ENCODE data around the gene PHF12.
"Not testable (repeated sequence)": the region's sequence is repeated elsewhere in the genome, so short reads cannot be mapped to it uniquely, and the experiment has no call there.

PHF12 gene

DNA sequence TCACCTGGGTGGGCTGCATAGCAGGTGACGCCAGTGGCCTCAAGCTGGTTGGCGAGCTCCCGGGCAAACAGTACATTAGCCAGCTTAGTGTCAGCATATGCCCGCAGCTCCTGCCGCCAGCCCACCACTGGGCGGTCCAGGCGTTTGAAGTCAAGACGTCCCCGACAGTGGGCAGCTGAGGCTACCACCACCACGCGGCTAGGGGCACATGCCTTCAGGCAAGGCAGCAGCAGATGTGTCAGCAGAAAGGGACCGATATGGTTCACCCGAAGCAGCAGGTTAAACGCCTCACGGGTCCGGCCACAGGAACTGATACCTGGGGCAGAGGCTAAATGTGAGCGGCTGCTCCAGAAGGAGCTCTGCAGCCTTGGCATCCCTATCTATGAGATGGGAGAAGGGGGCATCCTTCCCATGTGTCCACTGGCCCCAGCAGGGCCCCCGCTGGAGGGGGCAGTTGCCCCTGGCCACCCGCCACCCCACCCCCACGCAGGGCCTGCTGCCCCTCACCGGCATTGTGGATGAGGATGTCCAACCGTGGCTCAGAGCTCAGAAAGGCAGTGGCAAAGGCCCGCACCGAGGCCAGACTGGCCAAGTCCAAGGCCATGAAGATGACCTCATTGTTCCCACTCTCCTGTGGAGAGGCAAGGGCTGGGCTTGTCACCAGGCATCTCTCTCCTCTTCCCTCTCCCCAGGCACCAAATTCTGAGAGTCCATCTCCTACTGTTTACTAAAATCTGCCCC lies 50.2 kb downstream of the PHF12 start:
- no peak for DNase-seq

- DNase-seq: no peak
These were observed 52.0 kb downstream of the PHF12 start for GRCh38 chr17:28899212-28899815.

GRCh38 chr17:28898527-28898955 lies 52.8 kb downstream of the PHF12 start:
- no peak for DNase-seq

DNA sequence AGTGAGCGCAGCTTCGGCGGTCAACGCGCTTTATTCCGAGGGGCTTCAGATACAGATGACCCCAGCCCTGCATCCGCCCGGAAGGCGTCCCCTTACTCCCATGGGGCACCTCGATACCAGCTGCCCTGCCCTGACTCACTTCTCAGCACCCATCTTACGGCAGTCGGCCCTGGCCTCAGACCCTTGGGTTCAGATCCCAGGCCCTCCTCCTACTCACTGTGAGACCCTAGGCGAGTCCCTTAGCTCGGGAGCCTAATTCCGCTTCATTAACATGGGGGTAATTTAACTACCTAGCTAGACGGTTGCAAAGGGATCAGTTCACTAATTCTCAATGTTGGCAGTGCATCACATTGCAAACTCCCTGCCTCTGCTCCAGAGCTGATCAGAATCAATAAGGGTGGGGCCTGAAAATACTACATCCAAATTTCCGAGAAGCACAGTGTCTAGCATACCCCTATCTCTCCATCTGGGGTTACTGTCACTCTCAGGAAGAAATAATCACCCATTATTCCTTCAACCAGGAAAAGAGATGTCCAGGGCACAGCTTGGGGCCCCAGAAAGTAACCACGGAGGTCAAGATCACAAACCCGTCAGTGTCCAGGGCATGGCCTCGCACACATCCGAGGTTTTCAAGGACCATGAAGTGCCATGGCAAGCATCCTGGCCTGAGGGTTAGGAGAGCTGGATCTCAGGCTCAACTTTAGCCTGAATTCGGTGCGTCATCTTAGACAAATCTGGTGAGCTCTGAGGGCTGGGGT lies 53.4 kb downstream of the PHF12 start:
- peak; percentile 34 for DNase-seq

DNA sequence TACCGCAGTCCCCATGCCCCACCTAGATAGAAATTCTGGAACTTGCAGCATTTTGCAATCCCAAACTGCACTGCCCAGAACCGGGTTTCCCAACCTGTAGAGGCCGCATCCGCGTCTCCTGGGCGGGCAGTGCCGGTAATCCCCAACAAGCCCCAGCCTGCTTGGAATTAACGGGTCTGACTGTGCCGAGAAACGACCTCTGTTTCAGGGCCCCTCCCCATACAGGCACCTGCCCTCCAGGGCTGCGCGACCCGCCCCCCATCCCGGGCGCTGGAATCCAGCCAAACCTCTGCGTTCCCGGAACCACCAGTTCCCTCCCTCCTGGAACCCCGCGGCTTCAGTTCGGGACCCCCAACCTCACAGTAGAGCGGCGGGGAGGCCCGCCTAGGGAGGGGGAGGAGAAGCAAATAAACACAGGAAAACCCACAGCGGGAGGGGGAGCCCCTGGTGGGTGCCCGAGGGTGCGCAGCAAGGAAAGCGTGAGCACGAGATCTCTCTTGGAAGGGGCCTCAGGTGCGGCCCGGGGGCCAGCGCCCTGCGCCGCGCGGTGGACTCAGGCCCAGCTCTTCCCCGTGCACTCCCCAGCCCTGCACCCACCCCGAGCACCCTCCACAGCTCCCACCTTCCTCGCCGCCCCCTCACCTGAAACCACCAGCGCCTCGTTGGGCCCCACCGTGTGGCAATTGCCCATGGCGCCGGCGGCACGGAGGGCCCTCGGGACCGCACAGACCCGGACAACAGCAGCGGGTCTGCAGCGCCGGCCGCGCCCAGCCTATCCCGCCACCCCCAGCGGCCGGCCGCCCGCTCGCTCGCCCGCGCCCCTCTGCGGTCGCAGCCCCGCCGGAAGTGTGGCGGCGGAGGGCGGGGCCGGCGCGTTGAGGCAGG lies 54.2 kb downstream of the PHF12 start, which contains the start of gene FLOT2:
Gene FLOT2, minus strand, starts transcription at position 850 of the 885 bp plus-strand sequence. Its CDS starts 159 bp downstream, at position 691.
- peak; percentile 29 for DNase-seq

- no peak for DNase-seq
These were observed 54.8 kb downstream of the PHF12 start for GRCh38 chr17:28896491-28896883.

- DNase-seq: no peak
These were observed 55.4 kb downstream of the PHF12 start for GRCh38 chr17:28895794-28896447.

DNA sequence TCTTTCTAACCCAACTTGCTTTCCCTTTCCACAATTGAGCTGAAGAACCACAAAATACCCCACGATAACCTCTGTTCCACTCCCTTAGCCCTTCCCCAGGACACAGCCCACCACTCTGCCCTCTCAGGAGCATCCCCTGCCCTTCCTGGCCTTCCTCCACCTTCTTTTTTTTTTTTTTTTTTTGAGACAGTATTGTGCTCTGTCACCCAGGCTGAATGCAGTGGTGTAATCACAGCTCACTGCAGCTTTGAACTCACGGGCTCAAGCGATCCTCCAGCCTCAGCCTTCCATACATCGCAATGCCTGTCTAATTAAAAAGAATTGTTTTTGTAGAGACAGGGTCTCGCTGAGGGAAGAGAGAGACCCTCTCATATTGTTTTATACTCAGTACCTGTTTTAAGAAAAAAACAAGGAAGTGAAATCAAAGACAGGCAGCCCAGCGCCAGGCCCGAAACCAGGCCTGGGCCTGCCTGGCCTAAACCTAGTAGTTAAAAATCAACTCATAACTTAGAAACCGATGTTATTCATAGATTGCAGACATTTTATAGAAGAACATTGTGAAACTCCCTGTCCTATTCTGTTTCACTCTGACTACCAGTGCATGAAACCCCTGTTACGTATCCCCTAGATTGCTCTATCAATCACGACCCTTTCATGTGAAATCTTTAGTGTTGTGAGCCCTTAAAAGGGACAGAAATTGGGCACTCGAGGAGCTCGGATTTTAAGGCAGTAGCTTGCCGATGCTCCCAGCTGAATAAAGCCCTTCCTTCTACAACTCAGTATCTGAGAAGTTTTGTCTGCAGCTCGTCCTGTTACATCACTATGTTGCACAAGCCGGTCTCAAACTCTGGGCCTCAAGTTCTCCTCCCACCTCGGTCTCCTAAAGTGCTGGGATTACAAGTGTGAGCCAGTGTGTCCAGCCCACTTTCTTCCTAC lies 57.8 kb downstream of the PHF12 start:
- DNase-seq: not testable (repeated sequence)

DNA sequence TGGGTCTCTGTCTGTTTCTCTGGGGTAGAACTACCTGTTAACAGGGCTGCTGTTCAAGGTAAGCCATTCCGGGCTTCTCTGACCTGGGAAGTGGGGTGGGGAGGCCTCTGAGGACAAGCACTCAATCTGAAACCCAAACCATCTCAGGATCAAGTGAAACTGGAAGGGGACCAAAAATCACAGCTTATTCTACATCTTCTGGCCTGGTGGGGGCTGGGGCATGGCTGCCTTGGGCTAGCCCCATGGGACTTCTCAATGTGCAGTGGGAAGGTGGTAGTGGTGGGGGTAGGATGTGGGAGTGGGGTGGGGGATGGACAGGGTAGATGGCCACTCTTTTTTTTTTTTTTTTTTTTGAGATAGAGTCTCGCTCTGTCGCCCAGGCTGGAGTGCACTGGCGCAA lies 59.3 kb downstream of the PHF12 start:
- DNase-seq: no peak

DNA sequence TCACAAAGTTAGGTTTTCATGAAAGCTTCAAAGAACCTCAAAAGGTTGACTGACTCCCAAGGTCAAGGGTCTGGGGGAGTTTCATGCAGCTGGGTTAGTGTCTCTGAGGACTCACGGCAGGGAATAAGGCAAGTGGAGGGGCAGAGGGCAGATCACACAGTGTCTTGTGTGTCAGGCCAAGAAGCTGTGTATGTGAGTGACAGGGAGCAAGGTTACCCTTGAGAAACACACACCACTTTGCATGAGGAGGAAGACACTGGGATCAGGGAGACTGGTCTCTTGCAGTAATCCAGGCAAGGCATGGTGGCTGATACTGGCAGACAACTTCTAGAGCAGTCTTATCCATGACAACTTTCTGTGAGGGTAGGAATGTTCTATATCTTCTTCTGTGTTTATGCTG lies 60.1 kb downstream of the PHF12 start:
- DNase-seq: no peak

DNA sequence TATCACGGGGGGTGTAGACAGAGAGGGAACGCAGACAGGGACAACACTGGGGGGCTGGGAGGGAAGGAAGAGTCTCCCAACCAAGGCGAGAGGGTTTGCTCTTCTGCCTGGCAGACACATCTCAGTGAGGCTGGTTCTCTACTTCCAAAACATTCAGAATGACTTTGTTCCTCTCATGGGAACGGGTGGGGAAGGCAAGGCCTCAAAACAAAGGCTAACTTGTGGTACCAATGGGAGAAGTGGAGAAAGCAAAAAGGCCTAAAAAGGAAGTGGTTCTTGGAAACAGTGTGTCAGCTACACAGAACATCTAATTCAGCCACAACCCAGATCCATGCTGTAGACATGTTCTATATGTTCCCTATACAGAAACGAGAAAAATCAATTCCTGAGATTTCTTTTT lies 61.3 kb downstream of the PHF12 start:
- DNase-seq: no peak

DNA sequence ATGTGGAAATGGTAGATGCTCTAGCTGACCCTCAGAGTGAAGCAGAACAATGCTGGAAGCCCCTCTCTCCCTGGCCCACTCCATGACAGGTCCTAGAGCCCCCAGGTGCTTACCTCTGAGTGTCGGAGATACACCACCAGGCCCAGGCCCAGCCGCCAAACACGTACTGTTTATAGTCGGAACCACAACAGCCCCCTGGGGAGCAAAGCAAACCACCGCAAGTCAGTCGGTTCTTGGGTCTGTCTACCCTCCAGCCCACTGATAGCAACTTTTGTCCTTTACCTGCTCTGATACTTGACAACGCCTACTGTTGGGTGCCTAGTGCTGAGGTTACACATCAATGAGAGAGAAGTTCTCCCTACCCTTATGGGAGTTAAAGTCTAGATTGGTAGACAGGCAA lies 62.5 kb downstream of the PHF12 start:
- DNase-seq: no peak

DNA sequence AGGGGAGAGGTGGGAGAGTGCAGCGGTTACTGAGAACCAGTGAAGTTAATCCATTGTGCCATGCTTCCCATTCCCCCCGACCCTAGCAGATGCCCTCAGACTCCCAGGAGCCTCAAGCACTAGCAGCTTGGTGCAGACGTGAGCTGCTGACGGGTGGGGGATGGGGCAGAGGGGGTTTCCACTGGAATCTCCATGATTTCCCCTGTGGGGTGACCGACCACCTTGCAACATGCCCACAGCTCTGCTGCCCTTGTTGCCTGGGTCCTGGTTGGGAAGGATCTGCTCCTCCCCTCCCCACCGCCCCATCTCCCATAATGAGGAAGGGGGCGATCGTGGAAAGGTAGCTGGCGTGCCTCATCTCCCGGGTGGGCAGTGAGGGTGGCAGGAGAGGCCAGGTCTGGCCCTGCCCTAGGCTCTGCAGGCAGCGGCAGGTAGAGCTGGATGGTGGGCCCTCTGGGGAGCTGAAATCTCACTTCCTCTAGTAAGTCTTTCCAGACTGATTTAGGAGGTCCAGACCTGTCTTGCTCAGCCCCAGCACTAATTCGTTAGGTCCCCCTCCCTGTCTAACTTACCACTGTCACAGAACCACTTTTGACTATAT lies 63.3 kb downstream of the PHF12 start:
- no peak for DNase-seq

- no peak for DNase-seq
These were observed 65.4 kb downstream of the PHF12 start for GRCh38 chr17:28885951-28886350.

DNA sequence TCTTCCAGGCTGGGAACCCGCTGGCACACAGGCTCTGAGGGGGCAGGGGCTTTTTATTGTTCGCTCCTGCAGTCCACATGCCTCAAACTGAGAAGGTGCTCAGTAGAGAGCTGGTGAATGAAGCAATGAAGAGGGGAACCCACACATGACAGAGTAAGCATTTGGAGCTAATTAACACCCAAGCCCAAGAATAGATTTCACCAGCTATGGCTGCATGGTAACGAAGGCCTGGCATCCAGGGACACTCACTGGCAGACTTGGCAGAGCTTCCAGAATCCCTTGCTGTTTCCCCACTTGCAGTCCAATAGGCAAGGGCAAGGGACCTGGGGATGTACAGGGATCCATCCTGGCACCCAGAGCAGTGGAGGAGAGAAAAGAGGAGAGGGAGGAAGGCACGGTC lies 66.0 kb downstream of the PHF12 start:
- no peak for DNase-seq

GRCh38 chr17:28883967-28884702 lies 67.2 kb downstream of the PHF12 start:
- no peak for DNase-seq

GRCh38 chr17:28882154-28882895 lies 69.0 kb downstream of the PHF12 start:
- DNase-seq: no peak

DNA sequence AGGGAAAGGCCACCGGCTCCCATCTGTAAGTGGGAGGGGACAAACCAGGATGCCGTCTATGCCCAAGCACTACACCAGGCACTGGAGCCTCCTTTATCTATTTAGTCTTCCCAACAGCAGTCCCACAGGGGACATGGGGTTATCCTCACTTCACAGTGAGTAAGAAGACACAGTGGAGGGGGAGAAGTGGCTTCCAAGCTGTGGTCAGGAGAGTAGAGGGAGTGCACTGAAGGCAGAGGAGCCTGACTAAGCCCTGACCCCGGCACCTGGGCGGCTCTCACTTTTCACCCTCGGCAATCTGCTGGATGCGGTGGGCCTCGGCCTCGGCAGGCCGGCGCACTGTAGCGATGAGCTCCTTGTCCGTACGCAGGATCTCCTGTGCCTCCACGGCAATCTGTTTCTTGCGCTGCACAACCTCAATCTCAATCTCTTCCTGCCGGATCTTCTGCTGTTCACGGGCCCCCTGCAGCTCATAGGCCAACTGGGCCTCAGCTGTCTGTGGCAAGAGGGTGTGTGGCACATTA lies 69.7 kb downstream of the PHF12 start:
- no peak for DNase-seq

DNA sequence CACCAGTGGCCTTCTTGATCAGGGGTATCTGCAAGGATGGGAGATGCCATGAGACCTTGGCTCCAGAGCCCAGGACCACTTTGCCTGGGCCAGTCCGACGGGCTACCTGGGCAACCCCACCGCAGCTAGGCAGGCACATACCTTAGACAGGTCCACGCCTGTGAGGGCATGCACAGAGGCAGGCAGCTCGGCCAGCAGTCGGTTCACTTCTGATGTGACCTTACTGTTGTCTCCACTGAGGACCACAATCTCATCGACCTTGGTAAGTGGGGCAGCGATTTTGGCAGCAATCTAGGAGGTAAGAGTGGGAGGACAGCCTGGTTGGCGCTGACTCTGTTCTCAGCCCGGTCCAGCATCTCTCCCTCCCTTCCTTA lies 70.8 kb downstream of the PHF12 start:
- DNase-seq: no peak

Measured in midbrain (tissue), 1 donor.